Measurements from ENCODE around the gene LDLRAD4. TPM values are rescaled to one million over a fixed set of nuclear protein-coding genes. Genes with fewer than 3 reads are reported as not detected.

Gene LDLRAD4
- polyA plus RNA-seq, 1 of the 3 experiments (the other 2 are of a cell fraction), result 0.16 TPM

GRCh38 chr18:13437796-13438506 lies 219.4 kb downstream of the LDLRAD4 start:
- ChIA-PET CTCF (interaction anchor here (1.6 kb wide), 1 partner anchor 8 kb away, joined by 3 read pairs; no protein-coding TSS in a partner anchor), POLR2A (no interaction called here)
- Histone ChIP-seq H3K4me3 (ENCODE audit: low read depth in 2 of 2, low read length in 1 of 2) (no peak overlapping the region), H3K4me1 (ENCODE audit: control insufficient read depth in 1 of 2, insufficient read depth in 2 of 2, low read depth in 1 of 2, low read length in 1 of 2) (peaks cover 0 to 22% of the 10 kb centered on the region in 2 experiments; a peak in 2 of 4 replicates), H3K36me3 (replicated peaks in 1 of 2; ENCODE audit: control insufficient read depth in 1 of 2, insufficient read depth in 2 of 2, low read length in 1 of 2) (no peaks in the 10 kb centered on the region), H3K27me3 (ENCODE audit: insufficient read depth) (no peaks in the 10 kb centered on the region), H2AFZ (ENCODE audit: low read depth) (no peak overlapping the region), H3F3A (replicated peaks; ENCODE audit: insufficient read depth) (peaks cover 21% of the 10 kb centered on the region), H3K4me2 (no peak overlapping the region), H3K9ac (no peak overlapping the region), H4K20me1 (ENCODE audit: insufficient read depth) (peaks cover 3% of the 10 kb centered on the region; the same call in 1 of the 2 replicates), H3K9me3 (no peaks in the 10 kb centered on the region), H3K79me2 (ENCODE audit: insufficient read depth) (no peaks in the 10 kb centered on the region), H3K9me2 (no peaks in the 10 kb centered on the region), H3K27ac (ENCODE audit: low read depth in 2 of 2, low read length in 1 of 2) (no peak overlapping the region)
- DNase-seq, result no peak
- 88% methylated on average over 17 of the region's 17 CpGs for WGBS (ENCODE audit: low lambda C conversion rate)
- no peak for TF ChIP-seq FOXJ3 (CRISPR knock-in tag; IDR thresholded peaks at IDR 0.05)
- TF ChIP-seq NFIC (IDR thresholded peaks at IDR 0.05; ENCODE audit: borderline replicate concordance), result no peak
- no peak for TF ChIP-seq REST (IDR thresholded peaks at IDR 0.05; ENCODE audit: low read depth, low read length)
- no peak for TF ChIP-seq USF2 (IDR thresholded peaks at IDR 0.05; ENCODE audit: borderline replicate concordance, low read depth, low read length)
- no peak for TF ChIP-seq GATA2 (CRISPR knock-in tag; IDR thresholded peaks at IDR 0.05)
- TF ChIP-seq IRF3 (IDR thresholded peaks at IDR 0.05; ENCODE audit: low read depth, low read length), result no peak
- TF ChIP-seq EZH2phosphoT487 (IDR thresholded peaks at IDR 0.05; ENCODE audit: borderline replicate concordance, low read depth), result no peak
- no peak for TF ChIP-seq SIN3A (IDR thresholded peaks at IDR 0.05; ENCODE audit: borderline replicate concordance, low read depth, low read length)
- no peak for TF ChIP-seq USF1 (IDR thresholded peaks at IDR 0.05; ENCODE audit: borderline replicate concordance, low read depth)
- no peak for TF ChIP-seq MAX (IDR thresholded peaks at IDR 0.05; ENCODE audit: low read depth)

Measured in SK-N-SH (cell line).